Trophoblast cell (in vitro differentiated cells and primary cell): Measurements from ENCODE around the gene EPS8L3.

Experiments used
- DNase-seq, 2 donors: peaks; one replicate each; pipeline ENCODE4 v3.0.0-alpha.2; 2016
- H2AFZ ChIP-seq: 2 replicates; pipeline ENCODE4 v1.6.1; 2013; ENCODE audit warnings: low read length, moderate library complexity, mild to moderate bottlenecking; ENCODE audit not compliant: insufficient read depth, poor library complexity
- H2AK5ac ChIP-seq: 2 replicates; pipeline ENCODE4 v1.6.1; 2013; ENCODE audit warnings: mild to moderate bottlenecking, low read length
- H2BK120ac ChIP-seq: 2 replicates; pipeline ENCODE4 v1.6.1; 2013; ENCODE audit warnings: low read length, mild to moderate bottlenecking, moderate library complexity; ENCODE audit not compliant: insufficient read depth, poor library complexity
- H2BK12ac ChIP-seq: 2 replicates; pipeline ENCODE4 v1.6.1; 2013; ENCODE audit warnings: mild to moderate bottlenecking, low read length, moderate library complexity
- H2BK5ac ChIP-seq: 2 replicates; pipeline ENCODE4 v1.6.1; 2013; ENCODE audit warnings: low read length, low read depth, moderate library complexity, mild to moderate bottlenecking; ENCODE audit not compliant: poor library complexity
- H3K14ac ChIP-seq: 2 replicates; pipeline ENCODE4 v1.6.1; 2013; ENCODE audit warnings: mild to moderate bottlenecking, low read length
- H3K18ac ChIP-seq: 2 replicates; pipeline ENCODE4 v1.6.1; 2013; ENCODE audit warnings: mild to moderate bottlenecking, low read length
- H3K23ac ChIP-seq: 2 replicates; pipeline ENCODE4 v1.6.1; 2013; ENCODE audit warnings: low read length
- H3K27ac ChIP-seq: 2 replicates; pipeline ENCODE4 v1.5.1; 2013; ENCODE audit warnings: low read depth, mild to moderate bottlenecking, inconsistent platforms, low read length, moderate library complexity
- H3K27me3 ChIP-seq: 2 replicates; pipeline ENCODE4 v1.6.1; 2013; ENCODE audit warnings: inconsistent platforms, mild to moderate bottlenecking, low read length, moderate library complexity; ENCODE audit not compliant: insufficient read depth
- H3K36me3 ChIP-seq, 2 experiments: 1 replicate in 1 of 2; 2 replicates in 1 of 2; pipeline ENCODE4 v1.6.1; 2013; ENCODE audit warnings: low read length in 2 of 2, mild to moderate bottlenecking in 2 of 2, moderate library complexity in 1 of 2; ENCODE audit not compliant: insufficient read depth in 2 of 2, control insufficient read depth in 1 of 2
- H3K4ac ChIP-seq: 2 replicates; pipeline ENCODE4 v1.6.1; 2013; ENCODE audit warnings: low read depth, mild to moderate bottlenecking, low read length, moderate library complexity
- H3K4me1 ChIP-seq, 2 experiments: 1 replicate in 1 of 2; 2 replicates in 1 of 2; pipeline ENCODE4 v1.6.1; 2013; ENCODE audit warnings: low read length in 2 of 2, mild to moderate bottlenecking in 2 of 2, moderate library complexity in 1 of 2; ENCODE audit not compliant: insufficient read depth in 2 of 2, control insufficient read depth in 1 of 2
- H3K4me2 ChIP-seq: 2 replicates; pipeline ENCODE4 v1.6.1; 2013; ENCODE audit warnings: inconsistent platforms, mild to moderate bottlenecking, low read length, moderate library complexity
- H3K4me3 ChIP-seq: 2 replicates; pipeline ENCODE4 v1.5.1; 2013; ENCODE audit warnings: mild to moderate bottlenecking, low read depth, low read length, inconsistent platforms
- H3K79me1 ChIP-seq: one replicate; pipeline ENCODE4 v1.6.1; 2013; ENCODE audit warnings: low read length
- H3K79me2 ChIP-seq: 2 replicates; pipeline ENCODE4 v1.6.1; 2013; ENCODE audit warnings: low read length, mild to moderate bottlenecking; ENCODE audit not compliant: control insufficient read depth, insufficient read depth, poor library complexity
- H3K9ac ChIP-seq: 2 replicates; pipeline ENCODE4 v1.6.1; 2013; ENCODE audit warnings: mild to moderate bottlenecking, low read length
- H3K9me3 ChIP-seq: 2 replicates; pipeline ENCODE4 v1.6.1; 2013; ENCODE audit warnings: low read depth, mild to moderate bottlenecking, control low read depth, inconsistent platforms, low read length; ENCODE audit not compliant: insufficient read depth
- H4K12ac ChIP-seq: 2 replicates; pipeline ENCODE4 v1.6.1; 2013; ENCODE audit warnings: low read depth, mild to moderate bottlenecking, low read length, moderate library complexity
- H4K8ac ChIP-seq: 2 replicates; pipeline ENCODE4 v1.6.1; 2013; ENCODE audit warnings: low read depth, mild to moderate bottlenecking, low read length, moderate library complexity
- H4K91ac ChIP-seq: one replicate; pipeline ENCODE4 v1.6.1; 2013; ENCODE audit warnings: low read depth, mild to moderate bottlenecking, low read length, moderate library complexity
- WGBS: extraction: QIAGEN DNeasy Blood & Tissue Kit; methylation state at CpG from one replicate; pipeline ENCODE4 v1.1.7; 2013; ENCODE audit warnings: missing lambda C conversion rate; ENCODE audit not compliant: insufficient read length, insufficient coverage; ENCODE audit errors: extremely low coverage; 5-methylcytosine and 5-hydroxymethylcytosine counted together

Gene EPS8L3

DNA sequence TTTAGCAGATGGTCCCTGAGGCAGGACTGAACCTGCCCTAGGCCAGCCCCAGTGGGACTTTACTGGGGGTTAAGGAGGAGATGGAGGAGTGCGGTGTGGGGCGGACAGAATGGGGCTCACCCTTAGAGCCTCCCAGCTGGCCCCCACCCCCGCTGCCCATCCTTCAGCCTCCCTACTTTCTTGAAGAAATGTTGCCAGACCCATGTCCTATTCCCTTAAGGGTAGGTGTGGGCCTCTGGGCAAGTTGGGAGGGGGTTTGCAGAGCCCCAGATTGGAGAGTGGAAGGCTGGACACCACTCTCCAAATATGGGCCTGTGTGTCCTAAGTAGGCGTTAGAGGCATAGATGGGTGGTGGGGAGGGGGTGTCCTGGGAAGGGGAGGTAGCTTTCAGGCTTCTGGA lies 19.2 kb upstream of the EPS8L3 start:
- no peak overlapping the region for H2BK5ac ChIP-seq
- no peaks in the 10 kb centered on the region for H3K79me2 ChIP-seq
- no peak overlapping the region for H4K91ac ChIP-seq
- no peaks in the 10 kb centered on the region for H3K27me3 ChIP-seq
- H3K9me3 ChIP-seq = peaks cover 3% of the 10 kb centered on the region
- no CpG with 5 or more reads among the region's 4 CpGs for WGBS
- H3K27ac ChIP-seq = no peak overlapping the region
- H3K4ac ChIP-seq = no peak overlapping the region
- no peak for DNase-seq
- peak overlapping the region; percentile 33 for H3K4me2 ChIP-seq
- no peak overlapping the region for H2BK120ac ChIP-seq
- H3K18ac ChIP-seq = no peak overlapping the region
- H3K14ac ChIP-seq = no peak overlapping the region
- no peak overlapping the region for H4K8ac ChIP-seq
- H3K4me3 ChIP-seq = peak overlapping the region; percentile 46
- H3K79me1 ChIP-seq = peaks cover 2% of the 10 kb centered on the region
- H3K36me3 ChIP-seq = no peaks in the 10 kb centered on the region
- H2BK12ac ChIP-seq = no peak overlapping the region
- H2AK5ac ChIP-seq = no peak overlapping the region
- H3K4me1 ChIP-seq = peaks cover 9 to 16% of the 10 kb centered on the region in 2 experiments
- no peak overlapping the region for H4K12ac ChIP-seq
- H3K9ac ChIP-seq = no peak overlapping the region
- no peak overlapping the region for H3K23ac ChIP-seq
- no peak overlapping the region for H2AFZ ChIP-seq

DNA sequence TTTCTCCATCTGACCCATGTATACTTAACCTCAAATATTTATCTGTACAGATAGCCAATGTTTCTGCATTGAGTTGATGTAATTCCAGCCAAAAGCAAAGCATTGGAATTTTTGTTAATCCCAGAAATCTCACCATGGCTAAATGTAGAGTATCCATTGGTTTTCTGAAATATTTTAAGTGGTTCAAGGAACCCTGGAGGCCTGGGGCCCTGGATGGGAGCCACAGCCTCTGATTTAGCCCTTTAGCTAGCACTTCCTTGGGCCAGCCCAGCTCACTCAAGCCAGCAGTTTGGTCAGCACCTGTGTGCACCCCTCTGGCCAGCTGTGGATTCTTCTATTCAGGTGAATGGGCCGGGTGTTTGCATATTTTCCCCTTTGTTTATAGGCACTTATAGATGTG lies 18.8 kb upstream of the EPS8L3 start:
- no peaks in the 10 kb centered on the region for H3K36me3 ChIP-seq
- H3K27ac ChIP-seq = no peak overlapping the region
- no peak overlapping the region for H3K23ac ChIP-seq
- no peak overlapping the region for H2BK120ac ChIP-seq
- H2AFZ ChIP-seq = no peak overlapping the region
- no peak for DNase-seq
- H3K79me2 ChIP-seq = no peaks in the 10 kb centered on the region
- H2AK5ac ChIP-seq = no peak overlapping the region
- H4K8ac ChIP-seq = no peak overlapping the region
- H3K79me1 ChIP-seq = peaks cover 2% of the 10 kb centered on the region
- H3K18ac ChIP-seq = no peak overlapping the region
- H3K9ac ChIP-seq = no peak overlapping the region
- peaks cover 3% of the 10 kb centered on the region for H3K9me3 ChIP-seq
- no peak overlapping the region for H2BK5ac ChIP-seq
- no peak overlapping the region for H4K12ac ChIP-seq
- no peak overlapping the region for H3K14ac ChIP-seq
- H3K4me2 ChIP-seq = no peak overlapping the region
- H3K4me3 ChIP-seq = no peak overlapping the region
- H3K27me3 ChIP-seq = no peaks in the 10 kb centered on the region
- peak overlapping the region; percentile 13 for H2BK12ac ChIP-seq
- H3K4ac ChIP-seq = no peak overlapping the region
- H4K91ac ChIP-seq = no peak overlapping the region
- H3K4me1 ChIP-seq = peaks cover 7 to 13% of the 10 kb centered on the region in 2 experiments
- WGBS = no CpG with 5 or more reads among the region's 1 CpG

DNA sequence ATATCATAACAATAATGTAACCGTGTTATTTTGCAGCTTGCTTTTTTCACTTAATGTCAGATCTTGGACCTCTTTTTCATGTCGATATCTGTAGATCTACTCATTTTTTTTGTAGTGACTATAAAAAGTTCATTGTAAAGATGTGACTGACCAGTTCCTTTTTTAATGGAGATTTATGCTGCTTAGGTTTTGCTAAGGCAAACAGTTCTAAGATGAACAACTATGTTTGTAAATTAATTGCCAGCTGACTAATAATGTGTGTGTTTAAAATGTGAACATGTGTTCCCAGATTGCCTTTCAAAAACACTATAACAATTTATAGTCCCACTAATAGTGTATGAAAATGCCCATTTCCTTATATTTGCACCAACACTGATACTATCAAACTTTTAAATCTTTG lies 18.1 kb upstream of the EPS8L3 start:
- no peak overlapping the region for H3K4ac ChIP-seq
- peaks cover 4% of the 10 kb centered on the region for H3K79me1 ChIP-seq
- no peak overlapping the region for H4K8ac ChIP-seq
- no peak overlapping the region for H2AFZ ChIP-seq
- H3K4me2 ChIP-seq = no peak overlapping the region
- H3K23ac ChIP-seq = no peak overlapping the region
- H3K9me3 ChIP-seq = peaks cover 3% of the 10 kb centered on the region
- H3K27ac ChIP-seq = no peak overlapping the region
- no peak overlapping the region for H3K4me3 ChIP-seq
- no peak overlapping the region for H4K12ac ChIP-seq
- H2BK12ac ChIP-seq = no peak overlapping the region
- peaks cover 3 to 11% of the 10 kb centered on the region in 2 experiments for H3K4me1 ChIP-seq
- H2BK120ac ChIP-seq = no peak overlapping the region
- no peak for DNase-seq
- H2AK5ac ChIP-seq = no peak overlapping the region
- H3K79me2 ChIP-seq = no peaks in the 10 kb centered on the region
- H2BK5ac ChIP-seq = no peak overlapping the region
- no peaks in the 10 kb centered on the region for H3K27me3 ChIP-seq
- no peak overlapping the region for H4K91ac ChIP-seq
- no peak overlapping the region for H3K9ac ChIP-seq
- WGBS = no CpG with 5 or more reads among the region's 2 CpGs
- H3K14ac ChIP-seq = no peak overlapping the region
- H3K18ac ChIP-seq = no peak overlapping the region
- H3K36me3 ChIP-seq = no peaks in the 10 kb centered on the region

DNA sequence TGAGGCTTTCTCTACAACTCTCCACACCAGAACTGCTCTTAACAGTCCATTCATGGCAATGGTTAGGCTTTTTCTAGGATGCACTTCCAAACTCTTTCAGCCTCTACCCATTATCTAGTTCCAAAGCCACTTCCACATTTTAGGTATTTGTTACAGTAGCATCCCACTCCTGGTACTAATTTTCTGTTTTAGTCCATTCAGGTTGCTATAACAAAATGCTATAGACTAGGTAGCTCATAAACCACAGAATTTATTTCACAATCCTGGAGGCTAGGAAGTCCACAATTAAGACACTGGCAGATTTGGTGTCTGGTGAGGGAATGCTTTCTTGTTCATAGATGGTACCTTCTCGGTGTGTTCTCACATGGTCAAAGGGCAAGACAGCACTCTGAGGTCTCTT lies 17.3 kb upstream of the EPS8L3 start:
- H4K12ac ChIP-seq = no peak overlapping the region
- no peak overlapping the region for H4K8ac ChIP-seq
- H3K23ac ChIP-seq = no peak overlapping the region
- no peak overlapping the region for H3K27ac ChIP-seq
- peaks cover 4% of the 10 kb centered on the region for H3K79me1 ChIP-seq
- H3K4ac ChIP-seq = no peak overlapping the region
- H2BK5ac ChIP-seq = no peak overlapping the region
- no peak overlapping the region for H3K4me2 ChIP-seq
- H3K4me1 ChIP-seq = peaks cover 3 to 11% of the 10 kb centered on the region in 2 experiments
- no peaks in the 10 kb centered on the region for H3K36me3 ChIP-seq
- H4K91ac ChIP-seq = no peak overlapping the region
- H3K14ac ChIP-seq = no peak overlapping the region
- no peak for DNase-seq
- H3K18ac ChIP-seq = no peak overlapping the region
- H3K9ac ChIP-seq = no peak overlapping the region
- no CpG with 5 or more reads among the region's 1 CpG for WGBS
- H3K27me3 ChIP-seq = no peaks in the 10 kb centered on the region
- H2BK120ac ChIP-seq = no peak overlapping the region
- no peak overlapping the region for H2AFZ ChIP-seq
- H3K9me3 ChIP-seq = peaks cover 3% of the 10 kb centered on the region
- H3K4me3 ChIP-seq = no peak overlapping the region
- H2AK5ac ChIP-seq = no peak overlapping the region
- H2BK12ac ChIP-seq = no peak overlapping the region
- H3K79me2 ChIP-seq = no peaks in the 10 kb centered on the region
